LNCAP (cell line): ENCODE results near the gene DGCR6.

ENCODE experiments used
- CTCF ChIP-seq: fragments of 450-650 bp; IDR thresholded peaks from 2 replicates; pipeline ENCODE4 v1.5.1; 2017; ENCODE audit warnings: mild to moderate bottlenecking

DGCR6 gene

GRCh38 chr22:18954303-18954989 lies 48.3 kb downstream of the DGCR6 start:
- peak; percentile 71 for TF ChIP-seq CTCF

- TF ChIP-seq CTCF = no peak
Observed at GRCh38 chr22:18954990-18955571, 49.0 kb downstream of the DGCR6 start.

GRCh38 chr22:18955696-18956095 lies 49.6 kb downstream of the DGCR6 start:
- TF ChIP-seq CTCF = no peak
